Inflammatory macrophage treated with lipopolysaccharide for 4 hours (primary cell): ENCODE measurements around the gene RAB18.
"Not testable (repeated sequence)": the region's sequence is repeated elsewhere in the genome, so short reads cannot be mapped to it uniquely, and the experiment has no call there.

Source experiments
- DNase-seq: peaks from one replicate; pipeline ENCODE4 v3.0.0-alpha.2; 2020

Gene RAB18

GRCh38 chr10:27558612-27559020 lies 54.5 kb downstream of the RAB18 start:
- DNase-seq: peak; percentile 59

GRCh38 chr10:27561334-27561733 lies 57.2 kb downstream of the RAB18 start:
- DNase-seq: no peak

GRCh38 chr10:27564398-27564797 lies 60.3 kb downstream of the RAB18 start:
- DNase-seq: peak; percentile 69

- DNase-seq: no peak
These were observed 60.8 kb downstream of the RAB18 start for GRCh38 chr10:27564880-27565279.

GRCh38 chr10:27568196-27569175 lies 64.4 kb downstream of the RAB18 start:
- peak; percentile 52 for DNase-seq

- no peak for DNase-seq
These were observed 65.8 kb downstream of the RAB18 start for GRCh38 chr10:27569946-27570345.

- not testable (repeated sequence) for DNase-seq
These were observed 72.9 kb downstream of the RAB18 start for GRCh38 chr10:27577038-27577437.

GRCh38 chr10:27578316-27578715 lies 74.2 kb downstream of the RAB18 start:
- no peak for DNase-seq

GRCh38 chr10:27581225-27581624 lies 77.1 kb downstream of the RAB18 start:
- DNase-seq: no peak

- no peak for DNase-seq
These were observed 80.2 kb downstream of the RAB18 start for GRCh38 chr10:27584302-27584701.
